Effector memory CD8-positive, alpha-beta T cell (primary cell): Measurements from ENCODE around the gene MAGI1.

Experiments
- ATAC-seq: fragments of 150-1000 bp; cut with Tn5 transposase; replicated peaks from 2 replicates; pipeline ENCODE4 v1.10.0; 2021; ENCODE audit warnings: mild to moderate bottlenecking, moderate library complexity
- DNase-seq, 3 experiments: peaks; one replicate each; pipeline ENCODE4 v3.0.0; 2021
- H3K27ac Mint-ChIP-seq, 2 donors: one replicate each; pipeline ENCODE4 v1.8.0; 2022; ENCODE audit warnings: mild to moderate bottlenecking in 2 of 2, mixed read lengths in 2 of 2, moderate library complexity in 2 of 2
- H3K27me3 Mint-ChIP-seq, 2 donors: one replicate each; pipeline ENCODE4 v1.8.0; 2022; ENCODE audit warnings: mixed read lengths in 2 of 2
- H3K36me3 Mint-ChIP-seq: one replicate; pipeline ENCODE4 v1.8.0; 2022; ENCODE audit warnings: mild to moderate bottlenecking, moderate library complexity, mixed read lengths; ENCODE audit not compliant: insufficient read depth
- H3K4me1 Mint-ChIP-seq, 2 donors: one replicate each; pipeline ENCODE4 v1.8.0; 2022; ENCODE audit warnings: low read depth in 2 of 2, mixed read lengths in 2 of 2
- H3K4me3 Mint-ChIP-seq, 2 donors: one replicate each; pipeline ENCODE4 v1.8.0; 2022; ENCODE audit warnings: mild to moderate bottlenecking in 2 of 2, mixed read lengths in 2 of 2, moderate library complexity in 2 of 2
- H3K9me3 Mint-ChIP-seq, 2 donors: one replicate each; pipeline ENCODE4 v1.8.0; 2022; ENCODE audit warnings: mixed read lengths in 2 of 2

MAGI1 gene

GRCh38 chr3:65888980-65889706, 149.6 kb downstream of the MAGI1 start:
- DNase-seq = no peak
- Mint-ChIP-seq H3K27ac (no peak overlapping the region), H3K4me3 (no peak overlapping the region), H3K9me3 (peaks cover 0 to 7% of the 10 kb centered on the region in 2 donors), H3K27me3 (no peaks in the 10 kb centered on the region), H3K4me1 (no peaks in the 10 kb centered on the region), H3K36me3 (no peaks in the 10 kb centered on the region)
- no peak for ATAC-seq

- H3K4me1 Mint-ChIP-seq = no peaks in the 10 kb centered on the region
- ATAC-seq (no peak), DNase-seq (no peak)
- no peaks in the 10 kb centered on the region for H3K36me3 Mint-ChIP-seq
- no peak overlapping the region for H3K27ac Mint-ChIP-seq
- no peaks in the 10 kb centered on the region for H3K27me3 Mint-ChIP-seq
- no peak overlapping the region for H3K4me3 Mint-ChIP-seq
- H3K9me3 Mint-ChIP-seq = peaks cover 0 to 7% of the 10 kb centered on the region in 2 donors
These were observed 150.5 kb downstream of the MAGI1 start for GRCh38 chr3:65888196-65888595.

GRCh38 chr3:65886391-65886790, 152.3 kb downstream of the MAGI1 start:
- Mint-ChIP-seq H3K9me3 (peaks cover 3 to 7% of the 10 kb centered on the region in 2 donors), H3K36me3 (no peaks in the 10 kb centered on the region), H3K4me1 (no peaks in the 10 kb centered on the region), H3K27me3 (no peaks in the 10 kb centered on the region), H3K27ac (no peak overlapping the region), H3K4me3 (no peak overlapping the region)
- no peak for ATAC-seq
- DNase-seq = no peak

GRCh38 chr3:65884071-65884470, 154.6 kb downstream of the MAGI1 start:
- no peak overlapping the region for H3K4me3 Mint-ChIP-seq

GRCh38 chr3:65883613-65884012, 155.1 kb downstream of the MAGI1 start:
- ATAC-seq (no peak), DNase-seq (no peak)
- no peaks in the 10 kb centered on the region for H3K4me1 Mint-ChIP-seq
- H3K36me3 Mint-ChIP-seq = no peaks in the 10 kb centered on the region
- no peak overlapping the region for H3K4me3 Mint-ChIP-seq
- H3K27ac Mint-ChIP-seq = no peak overlapping the region
- peaks cover 3 to 7% of the 10 kb centered on the region in 2 donors for H3K9me3 Mint-ChIP-seq
- H3K27me3 Mint-ChIP-seq = no peaks in the 10 kb centered on the region

More at GRCh38 chr3:65884071-65884470, 154.6 kb downstream of the MAGI1 start:
- H3K27ac Mint-ChIP-seq = no peak overlapping the region
- DNase-seq (no peak), ATAC-seq (no peak)
- no peaks in the 10 kb centered on the region for H3K4me1 Mint-ChIP-seq
- no peaks in the 10 kb centered on the region for H3K36me3 Mint-ChIP-seq
- peaks cover 3 to 7% of the 10 kb centered on the region in 2 donors for H3K9me3 Mint-ChIP-seq
- H3K27me3 Mint-ChIP-seq = no peaks in the 10 kb centered on the region

GRCh38 chr3:65880350-65880749, 158.4 kb downstream of the MAGI1 start:
- Mint-ChIP-seq H3K36me3 (no peaks in the 10 kb centered on the region), H3K4me1 (no peaks in the 10 kb centered on the region), H3K27me3 (no peaks in the 10 kb centered on the region), H3K4me3 (no peak overlapping the region), H3K9me3 (peaks cover under 1 to 3% of the 10 kb centered on the region in 2 donors), H3K27ac (no peak overlapping the region)
- DNase-seq (no peak), ATAC-seq (no peak)

GRCh38 chr3:65879372-65879771, 159.3 kb downstream of the MAGI1 start:
- no peak for ATAC-seq
- Mint-ChIP-seq H3K27ac (no peak overlapping the region), H3K36me3 (no peaks in the 10 kb centered on the region), H3K27me3 (no peaks in the 10 kb centered on the region), H3K4me3 (no peak overlapping the region), H3K4me1 (no peaks in the 10 kb centered on the region), H3K9me3 (peaks cover 0 to 3% of the 10 kb centered on the region in 2 donors)
- no peak for DNase-seq

- H3K36me3 Mint-ChIP-seq = no peaks in the 10 kb centered on the region
- H3K9me3 Mint-ChIP-seq = peaks cover 0 to 3% of the 10 kb centered on the region in 2 donors
- no peaks in the 10 kb centered on the region for H3K4me1 Mint-ChIP-seq
These were observed 159.9 kb downstream of the MAGI1 start for GRCh38 chr3:65878831-65879230.

GRCh38 chr3:65877160-65877559, 161.6 kb downstream of the MAGI1 start:
- DNase-seq (no peak), ATAC-seq (no peak)
- no peaks in the 10 kb centered on the region for H3K4me1 Mint-ChIP-seq
- H3K9me3 Mint-ChIP-seq = no peaks in the 10 kb centered on the region
- H3K27me3 Mint-ChIP-seq = no peaks in the 10 kb centered on the region
- no peaks in the 10 kb centered on the region for H3K36me3 Mint-ChIP-seq
- H3K4me3 Mint-ChIP-seq = no peak overlapping the region
- no peak overlapping the region for H3K27ac Mint-ChIP-seq

More at GRCh38 chr3:65878831-65879230, 159.9 kb downstream of the MAGI1 start:
- no peak overlapping the region for H3K27ac Mint-ChIP-seq
- DNase-seq = no peak
- no peak overlapping the region for H3K4me3 Mint-ChIP-seq
- no peak for ATAC-seq
- no peaks in the 10 kb centered on the region for H3K27me3 Mint-ChIP-seq

- no peak overlapping the region for H3K27ac Mint-ChIP-seq
- DNase-seq (no peak), ATAC-seq (no peak)
- no peaks in the 10 kb centered on the region for H3K9me3 Mint-ChIP-seq
- H3K4me3 Mint-ChIP-seq = no peak overlapping the region
- no peaks in the 10 kb centered on the region for H3K27me3 Mint-ChIP-seq
- no peaks in the 10 kb centered on the region for H3K4me1 Mint-ChIP-seq
- H3K36me3 Mint-ChIP-seq = no peaks in the 10 kb centered on the region
These were observed 162.7 kb downstream of the MAGI1 start for GRCh38 chr3:65876028-65876420.

- DNase-seq = no peak
- Mint-ChIP-seq H3K36me3 (no peaks in the 10 kb centered on the region), H3K9me3 (no peaks in the 10 kb centered on the region), H3K27ac (no peak overlapping the region), H3K4me3 (no peak overlapping the region), H3K4me1 (no peaks in the 10 kb centered on the region), H3K27me3 (no peaks in the 10 kb centered on the region)
- no peak for ATAC-seq
These were observed 163.2 kb downstream of the MAGI1 start for GRCh38 chr3:65875393-65876027.

- DNase-seq = no peak
- H3K27me3 Mint-ChIP-seq = no peaks in the 10 kb centered on the region
- no peaks in the 10 kb centered on the region for H3K36me3 Mint-ChIP-seq
- H3K27ac Mint-ChIP-seq = no peak overlapping the region
- no peaks in the 10 kb centered on the region for H3K9me3 Mint-ChIP-seq
- ATAC-seq = no peak
- H3K4me3 Mint-ChIP-seq = no peak overlapping the region
- no peaks in the 10 kb centered on the region for H3K4me1 Mint-ChIP-seq
These were observed 164.8 kb downstream of the MAGI1 start for GRCh38 chr3:65873869-65874268.

GRCh38 chr3:65873028-65873427, 165.7 kb downstream of the MAGI1 start:
- no peak for ATAC-seq
- Mint-ChIP-seq H3K4me3 (no peak overlapping the region), H3K4me1 (no peaks in the 10 kb centered on the region), H3K9me3 (no peaks in the 10 kb centered on the region), H3K27ac (no peak overlapping the region), H3K36me3 (no peaks in the 10 kb centered on the region), H3K27me3 (no peaks in the 10 kb centered on the region)
- DNase-seq = no peak
